ENCODE measurements around the gene ATP13A3.

- TF ChIP-seq, protein P1, sequence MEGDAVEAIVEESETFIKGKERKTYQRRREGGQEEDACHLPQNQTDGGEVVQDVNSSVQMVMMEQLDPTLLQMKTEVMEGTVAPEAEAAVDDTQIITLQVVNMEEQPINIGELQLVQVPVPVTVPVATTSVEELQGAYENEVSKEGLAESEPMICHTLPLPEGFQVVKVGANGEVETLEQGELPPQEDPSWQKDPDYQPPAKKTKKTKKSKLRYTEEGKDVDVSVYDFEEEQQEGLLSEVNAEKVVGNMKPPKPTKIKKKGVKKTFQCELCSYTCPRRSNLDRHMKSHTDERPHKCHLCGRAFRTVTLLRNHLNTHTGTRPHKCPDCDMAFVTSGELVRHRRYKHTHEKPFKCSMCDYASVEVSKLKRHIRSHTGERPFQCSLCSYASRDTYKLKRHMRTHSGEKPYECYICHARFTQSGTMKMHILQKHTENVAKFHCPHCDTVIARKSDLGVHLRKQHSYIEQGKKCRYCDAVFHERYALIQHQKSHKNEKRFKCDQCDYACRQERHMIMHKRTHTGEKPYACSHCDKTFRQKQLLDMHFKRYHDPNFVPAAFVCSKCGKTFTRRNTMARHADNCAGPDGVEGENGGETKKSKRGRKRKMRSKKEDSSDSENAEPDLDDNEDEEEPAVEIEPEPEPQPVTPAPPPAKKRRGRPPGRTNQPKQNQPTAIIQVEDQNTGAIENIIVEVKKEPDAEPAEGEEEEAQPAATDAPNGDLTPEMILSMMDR (conservative IDR thresholded peaks at IDR 0.05; ENCODE audit: low read depth, low read length) = no peak
- TF ChIP-seq EZH2 (IDR thresholded peaks at IDR 0.05; ENCODE audit: borderline replicate concordance, low read depth, low read length, poor library complexity, severe bottlenecking) = no peak
These were observed 16.8 kb downstream of the ATP13A3 start for GRCh38 chr3:194469977-194470376.
